AG09309 (cell line): ENCODE data around the gene ZBTB6.

Experiments used
- DNase-seq: peaks from one replicate; pipeline ENCODE4 v3.0.0-alpha.2; 2010; ENCODE audit warnings: low read depth
- H3K4me3 ChIP-seq: 2 replicates; pipeline ENCODE4 v1.5.1; 2011; ENCODE audit warnings: mild to moderate bottlenecking, low read depth, low read length, moderate library complexity; ENCODE audit not compliant: control insufficient read depth
- TF ChIP-seq, protein P1 (sequence below): IDR thresholded peaks from 2 replicates; pipeline ENCODE4 v1.5.1; 2011; ENCODE audit warnings: mild to moderate bottlenecking, low read depth, low read length, inconsistent platforms; ENCODE audit not compliant: insufficient read depth, control insufficient read depth; ENCODE audit errors: missing control alignments

The ZBTB6 gene, protein sequence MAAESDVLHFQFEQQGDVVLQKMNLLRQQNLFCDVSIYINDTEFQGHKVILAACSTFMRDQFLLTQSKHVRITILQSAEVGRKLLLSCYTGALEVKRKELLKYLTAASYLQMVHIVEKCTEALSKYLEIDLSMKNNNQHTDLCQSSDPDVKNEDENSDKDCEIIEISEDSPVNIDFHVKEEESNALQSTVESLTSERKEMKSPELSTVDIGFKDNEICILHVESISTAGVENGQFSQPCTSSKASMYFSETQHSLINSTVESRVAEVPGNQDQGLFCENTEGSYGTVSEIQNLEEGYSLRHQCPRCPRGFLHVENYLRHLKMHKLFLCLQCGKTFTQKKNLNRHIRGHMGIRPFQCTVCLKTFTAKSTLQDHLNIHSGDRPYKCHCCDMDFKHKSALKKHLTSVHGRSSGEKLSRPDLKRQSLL

DNA sequence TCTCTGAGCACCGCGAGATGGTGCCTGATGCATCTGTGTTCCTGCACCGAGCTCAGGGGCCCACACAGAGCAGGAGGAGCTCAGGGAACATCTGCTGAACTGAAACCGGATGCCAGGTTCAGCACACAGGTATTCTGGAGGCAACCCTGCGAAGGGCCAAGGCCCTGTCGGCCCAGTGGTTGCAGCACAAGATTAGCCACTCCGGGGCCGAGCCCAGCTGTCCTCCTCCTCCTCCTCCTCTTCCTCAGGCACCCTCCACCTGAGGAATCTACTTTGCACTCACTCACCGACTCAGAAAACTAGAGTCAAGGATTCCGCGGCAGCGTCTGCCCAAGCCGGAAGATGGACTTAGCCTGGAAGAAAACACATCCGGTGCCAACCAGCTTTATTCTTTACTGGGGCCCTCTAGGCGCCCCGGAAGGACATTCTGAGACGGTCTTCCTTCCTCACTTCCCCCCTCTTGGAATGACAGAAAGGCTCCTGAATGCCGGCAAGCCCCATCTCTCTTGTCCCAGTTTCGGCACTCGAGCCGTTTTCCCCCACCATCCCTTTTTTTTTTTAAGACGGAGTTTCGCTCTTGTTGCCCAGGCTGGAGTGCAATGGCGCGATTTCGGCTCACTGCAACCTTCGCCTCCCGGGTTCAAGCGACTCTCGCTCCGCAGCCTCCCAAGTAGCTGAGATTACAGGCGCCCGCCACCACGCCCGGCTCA lies at the start of gene ZBTB6:
Gene ZBTB6 (minus strand): TSS at position 360 of the 710 bp plus-strand sequence. CDS start 1,251 bp downstream, outside the sequence.
- peak within 1 kb of the TSS; percentile 81 for H3K4me3 ChIP-seq
- peak; percentile 45 for DNase-seq
- TF ChIP-seq, protein P1, sequence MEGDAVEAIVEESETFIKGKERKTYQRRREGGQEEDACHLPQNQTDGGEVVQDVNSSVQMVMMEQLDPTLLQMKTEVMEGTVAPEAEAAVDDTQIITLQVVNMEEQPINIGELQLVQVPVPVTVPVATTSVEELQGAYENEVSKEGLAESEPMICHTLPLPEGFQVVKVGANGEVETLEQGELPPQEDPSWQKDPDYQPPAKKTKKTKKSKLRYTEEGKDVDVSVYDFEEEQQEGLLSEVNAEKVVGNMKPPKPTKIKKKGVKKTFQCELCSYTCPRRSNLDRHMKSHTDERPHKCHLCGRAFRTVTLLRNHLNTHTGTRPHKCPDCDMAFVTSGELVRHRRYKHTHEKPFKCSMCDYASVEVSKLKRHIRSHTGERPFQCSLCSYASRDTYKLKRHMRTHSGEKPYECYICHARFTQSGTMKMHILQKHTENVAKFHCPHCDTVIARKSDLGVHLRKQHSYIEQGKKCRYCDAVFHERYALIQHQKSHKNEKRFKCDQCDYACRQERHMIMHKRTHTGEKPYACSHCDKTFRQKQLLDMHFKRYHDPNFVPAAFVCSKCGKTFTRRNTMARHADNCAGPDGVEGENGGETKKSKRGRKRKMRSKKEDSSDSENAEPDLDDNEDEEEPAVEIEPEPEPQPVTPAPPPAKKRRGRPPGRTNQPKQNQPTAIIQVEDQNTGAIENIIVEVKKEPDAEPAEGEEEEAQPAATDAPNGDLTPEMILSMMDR = no peak

DNA sequence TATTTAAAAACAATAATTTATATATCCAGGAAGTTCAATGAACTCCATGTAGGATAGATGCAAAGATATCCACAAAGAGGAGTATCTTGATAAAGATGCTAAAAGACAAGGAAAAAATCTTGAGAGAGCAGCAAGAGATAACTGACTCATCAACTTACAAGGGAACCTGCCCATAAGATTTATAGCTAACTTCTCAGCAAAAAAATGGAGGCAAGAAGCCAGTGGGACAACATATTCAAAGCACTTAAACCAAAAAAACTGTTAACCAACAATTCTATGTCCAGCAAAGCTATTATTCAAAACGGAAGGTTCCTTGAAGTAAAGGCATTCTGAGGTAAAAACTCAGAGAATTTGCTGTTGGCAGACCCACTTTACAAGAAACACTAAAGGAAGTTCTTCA lies 48.0 kb upstream of the ZBTB6 start:
- no peak overlapping the region for H3K4me3 ChIP-seq
- no peak for DNase-seq
- TF ChIP-seq, protein P1 = no peak

DNA sequence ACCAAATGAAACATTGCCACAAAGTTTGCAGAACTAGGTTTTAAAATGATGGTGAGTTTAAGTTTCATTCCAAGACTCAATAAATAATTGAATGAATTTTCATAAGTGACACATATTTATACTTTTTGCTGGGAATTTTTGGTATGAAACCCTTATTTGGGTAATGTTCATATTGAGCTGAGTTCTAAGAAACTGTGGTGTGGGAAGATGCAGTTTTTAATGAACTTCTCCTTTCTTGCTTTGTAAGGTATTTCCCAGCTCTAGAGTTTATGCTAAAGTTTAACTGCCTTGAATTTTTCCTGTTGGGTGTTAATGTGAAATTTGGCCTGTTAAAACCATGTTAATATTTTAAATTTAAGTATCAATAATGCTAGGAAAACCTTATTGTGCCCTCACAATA lies 42.8 kb upstream of the ZBTB6 start:
- no peak for DNase-seq
- no peak overlapping the region for H3K4me3 ChIP-seq
- TF ChIP-seq, protein P1 = no peak

DNA sequence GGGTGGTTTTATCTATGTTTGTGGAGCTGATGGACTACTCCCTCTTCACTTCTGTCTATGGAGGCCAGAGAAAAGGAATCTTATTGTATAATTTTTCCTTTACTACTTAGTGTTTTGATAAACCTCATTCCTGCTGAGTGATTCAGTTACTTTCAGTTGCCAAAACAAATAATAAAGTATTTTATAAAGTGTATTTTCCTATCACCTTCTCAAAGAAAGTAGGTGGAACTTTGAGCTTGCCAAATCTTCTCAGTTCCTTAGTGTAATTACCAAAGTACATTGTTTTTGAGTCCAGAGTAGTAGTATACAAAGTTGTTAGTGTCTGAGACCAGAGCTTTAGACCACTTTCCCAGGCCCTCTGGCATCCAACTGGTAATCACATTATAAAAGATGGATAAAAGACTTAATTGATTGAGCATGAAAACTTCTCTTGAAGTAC lies 41.1 kb upstream of the ZBTB6 start:
- DNase-seq = no peak
- H3K4me3 ChIP-seq = no peak overlapping the region

DNA sequence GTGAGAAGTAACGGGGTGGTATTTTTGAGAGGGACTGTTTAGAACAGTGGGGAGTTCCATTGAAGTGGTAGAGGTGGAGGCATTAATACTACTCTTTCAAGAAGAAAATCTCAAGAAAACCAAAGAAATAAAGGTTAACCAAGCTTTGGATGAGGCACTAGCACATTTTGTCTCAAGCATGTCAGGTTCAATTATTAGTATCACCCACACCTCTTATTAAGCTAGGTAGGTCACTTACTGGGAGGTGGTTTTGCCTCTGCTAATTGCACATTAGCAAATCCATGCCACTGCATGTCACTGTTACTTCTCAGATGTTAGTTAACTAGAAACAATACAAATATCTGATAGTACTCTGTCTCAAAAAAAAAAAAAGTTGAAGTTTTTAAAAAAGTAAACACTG lies 37.9 kb upstream of the ZBTB6 start:
- H3K4me3 ChIP-seq = no peak overlapping the region
- TF ChIP-seq, protein P1 = no peak
- DNase-seq = no peak

More for the DNA sequence above, 41.1 kb upstream of the ZBTB6 start:
- TF ChIP-seq, protein P1 = no peak

DNA sequence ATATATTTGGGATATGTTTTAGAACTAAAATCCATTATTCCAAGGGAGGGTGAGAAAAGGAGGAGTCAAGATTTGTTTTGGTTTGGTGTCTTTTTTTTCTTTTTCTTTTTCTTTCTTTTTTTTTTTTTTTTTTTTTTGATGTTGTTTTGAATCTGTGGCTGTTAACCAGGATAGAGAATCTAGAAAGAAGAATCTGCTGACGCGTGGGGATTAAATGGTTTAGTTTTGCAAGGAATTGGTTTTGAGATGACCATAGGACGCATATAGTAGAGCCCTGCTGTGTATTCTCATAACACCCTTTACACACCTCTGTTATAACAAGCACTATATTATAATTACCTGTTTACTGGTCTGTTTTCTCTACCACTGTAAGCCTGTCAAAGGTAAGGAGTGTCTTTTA lies 37.1 kb upstream of the ZBTB6 start:
- no peak overlapping the region for H3K4me3 ChIP-seq
- TF ChIP-seq, protein P1 = no peak
- DNase-seq = no peak
